A549 (cell line): Measurements from ENCODE around the gene RALGDS. TPM values are rescaled to one million over a fixed set of nuclear protein-coding genes. Genes with fewer than 3 reads are reported as not detected.

Source experiments
- ATAC-seq, 2 experiments: fragments of 200-7000 bp in 1 of 2; fragments of >200 bp in 1 of 2; cut with Nextera tagmentation in 1 of 2; cut with Tn5 transposase in 1 of 2; 3 replicates each; pipeline versions ENCODE4 v1.8.0 to v1.9.1; 2018 to 2020; ENCODE audit warnings: mild to moderate bottlenecking in 1 of 2, moderate library complexity in 1 of 2
- CTCF ChIA-PET: fragments of 300-600 bp; sonication (Branson Sonifier 250); formaldehyde crosslinking; extraction: SDS; loops from one replicate; lab custom pipeline; 2021; ENCODE audit warnings: antibody characterized with exemption, inconsistent platforms; lab: Yijun Ruan, JAX
- POLR2A ChIA-PET: fragments of 350-600 bp; formaldehyde crosslinking; extraction: SDS; loops from one replicate; lab custom pipeline; 2021; ENCODE audit warnings: antibody characterized with exemption, inconsistent platforms; lab: Yijun Ruan, JAX
- DNase-seq, 2 experiments: peaks; one replicate each; pipeline versions ENCODE4 v3.0.0 to v3.0.0-alpha.2; 2011 to 2016; ENCODE audit warnings: low read depth in 1 of 2, low spot score in 1 of 2
- FAIRE-seq: peaks from 2 replicates; lab custom pipeline; 2011; peaks lifted over from hg19 to GRCh38; lab: Jason Lieb, UNC
- H3K27ac ChIP-seq, 2 experiments: fragments of >200 bp; sonication (Bioruptor Twin); formaldehyde crosslinking; 3 replicates each; pipeline ENCODE4 v1.5.1; 2016 to 2017
- H3K4me1 ChIP-seq: fragments of >200 bp; sonication (Bioruptor Twin); formaldehyde crosslinking; 3 replicates; pipeline ENCODE4 v1.6.1; 2016
- H3K4me2 ChIP-seq: fragments of >200 bp; sonication (Bioruptor Twin); formaldehyde crosslinking; 3 replicates; pipeline ENCODE4 v1.6.1; 2016
- H3K4me3 ChIP-seq: fragments of >200 bp; sonication (Bioruptor Twin); formaldehyde crosslinking; 3 replicates; pipeline ENCODE4 v1.5.1; 2016
- H3K9me3 ChIP-seq: fragments of >200 bp; sonication (Bioruptor Twin); formaldehyde crosslinking; 3 replicates; pipeline ENCODE4 v1.6.1; 2016
- BHLHE40 ChIP-seq: IDR thresholded peaks from 2 replicates; pipeline ENCODE4 v1.6.1; 2012; ENCODE audit warnings: low read depth, low read length, inconsistent platforms
- CEBPB ChIP-seq, 2 experiments: fragments of >200 bp in 1 of 2; sonication (Bioruptor Twin) in 1 of 2; formaldehyde crosslinking in 1 of 2; IDR thresholded peaks; 2 replicates each; pipeline ENCODE4 v1.6.1; 2012 to 2016
- ESRRA ChIP-seq: fragments of 150-350 bp; IDR thresholded peaks from 2 replicates; pipeline ENCODE4 v1.6.1; 2014; ENCODE audit warnings: mild to moderate bottlenecking, low read length, borderline replicate concordance
- FOSB ChIP-seq: fragments of 250-450 bp; sonication (Bioruptor Pico); IDR thresholded peaks from 2 replicates; pipeline ENCODE4 v1.5.0; 2020; ENCODE audit warnings: mild to moderate bottlenecking, moderate library complexity
- FOXS1 ChIP-seq: fragments of 250-450 bp; sonication (Bioruptor Pico); IDR thresholded peaks from 2 replicates; pipeline ENCODE4 v1.5.0; 2020; ENCODE audit warnings: mild to moderate bottlenecking, moderate library complexity
- HDAC2 ChIP-seq: fragments of 200-600 bp; sonication (generic); IDR thresholded peaks from 2 replicates; pipeline ENCODE4 v1.6.1; 2016
- HEYL ChIP-seq: fragments of 250-450 bp; sonication (Bioruptor Pico); IDR thresholded peaks from 2 replicates; pipeline ENCODE4 v1.8.0; 2021; ENCODE audit warnings: mild to moderate bottlenecking, moderate library complexity
- HOXA7 ChIP-seq: fragments of 250-450 bp; sonication (Bioruptor Pico); IDR thresholded peaks from 2 replicates; pipeline ENCODE4 v1.5.0; 2020; ENCODE audit warnings: mild to moderate bottlenecking, moderate library complexity
- NFE2L2 ChIP-seq: fragments of 150-350 bp; conservative IDR thresholded peaks from 2 replicates; pipeline ENCODE4 v1.6.1; 2014; ENCODE audit warnings: low read length
- PHF8 ChIP-seq: fragments of 200-600 bp; sonication (generic); IDR thresholded peaks from 2 replicates; pipeline ENCODE4 v1.6.1; 2016; ENCODE audit warnings: low read depth, mild to moderate bottlenecking, antibody characterized with exemption, moderate library complexity, borderline replicate concordance
- POLR2A ChIP-seq: IDR thresholded peaks from 2 replicates; pipeline ENCODE4 v1.6.1; 2012; ENCODE audit warnings: mild to moderate bottlenecking, low read length
- POLR2AphosphoS2 ChIP-seq: conservative IDR thresholded peaks from 2 replicates; pipeline ENCODE4 v1.6.1; 2012; ENCODE audit warnings: low read length, improper control_type of control experiment, inconsistent platforms
- RFX5 ChIP-seq: fragments of 450-650 bp; IDR thresholded peaks from 2 replicates; pipeline ENCODE4 v1.7.1; 2014; ENCODE audit warnings: antibody characterized with exemption, mild to moderate bottlenecking, moderate library complexity
- TFCP2L1 ChIP-seq: fragments of 250-450 bp; sonication (Bioruptor Pico); IDR thresholded peaks from 2 replicates; pipeline ENCODE4 v1.5.0; 2021; ENCODE audit warnings: mild to moderate bottlenecking
- WGBS: methylation state at CpG from one replicate; pipeline ENCODE4 v1.1.6; 2017; ENCODE audit errors: missing lambda C conversion rate; 5-methylcytosine and 5-hydroxymethylcytosine counted together
- polyA plus RNA-seq, 4 experiments: library from polyadenylated mRNA; depleted of rRNA in 3 of 4; stranded (reverse); fragments of >200 nt; fragmentation: RNase III in 1 of 4; extraction: RNeasy Plus Mini Kit Qiagen cat#74134 plus additional on column Dnase treatment in 1 of 4; gene quantifications; 2 replicates in 3 of 4; 3 replicates in 1 of 4; pipeline ENCODE4 v1.2.3, GENCODE V29; 2011 to 2017
- TF ChIP-seq, protein P1 (sequence below): fragments of 200-600 bp; sonication (generic); IDR thresholded peaks from 2 replicates; pipeline ENCODE4 v1.6.1; 2016; ENCODE audit warnings: antibody characterized with exemption, mild to moderate bottlenecking, moderate library complexity
- TF ChIP-seq, protein P2 (sequence below): fragments of 450-650 bp; IDR thresholded peaks from 2 replicates; pipeline ENCODE4 v1.6.1; 2014; ENCODE audit warnings: antibody characterized with exemption
- TF ChIP-seq, protein P3 (sequence below): fragments of >200 bp; sonication (Bioruptor Twin); formaldehyde crosslinking; IDR thresholded peaks from 3 replicates; pipeline ENCODE4 v1.6.1; 2016
- TF ChIP-seq, protein P4 (sequence below): fragments of 150-350 bp; IDR thresholded peaks from 2 replicates; pipeline ENCODE4 v1.6.1; 2014; ENCODE audit warnings: low read depth, mild to moderate bottlenecking, low read length
- TF ChIP-seq, protein P5 (sequence below): fragments of 250-450 bp; sonication (Bioruptor Pico); IDR thresholded peaks from 2 replicates; pipeline ENCODE4 v1.5.0; 2021; ENCODE audit warnings: mild to moderate bottlenecking, moderate library complexity, borderline replicate concordance

RALGDS gene
- polyA plus RNA-seq, 2 of the 4 experiments (the other 2 are of a cell fraction), result 8.9 to 12.1 TPM

DNA sequence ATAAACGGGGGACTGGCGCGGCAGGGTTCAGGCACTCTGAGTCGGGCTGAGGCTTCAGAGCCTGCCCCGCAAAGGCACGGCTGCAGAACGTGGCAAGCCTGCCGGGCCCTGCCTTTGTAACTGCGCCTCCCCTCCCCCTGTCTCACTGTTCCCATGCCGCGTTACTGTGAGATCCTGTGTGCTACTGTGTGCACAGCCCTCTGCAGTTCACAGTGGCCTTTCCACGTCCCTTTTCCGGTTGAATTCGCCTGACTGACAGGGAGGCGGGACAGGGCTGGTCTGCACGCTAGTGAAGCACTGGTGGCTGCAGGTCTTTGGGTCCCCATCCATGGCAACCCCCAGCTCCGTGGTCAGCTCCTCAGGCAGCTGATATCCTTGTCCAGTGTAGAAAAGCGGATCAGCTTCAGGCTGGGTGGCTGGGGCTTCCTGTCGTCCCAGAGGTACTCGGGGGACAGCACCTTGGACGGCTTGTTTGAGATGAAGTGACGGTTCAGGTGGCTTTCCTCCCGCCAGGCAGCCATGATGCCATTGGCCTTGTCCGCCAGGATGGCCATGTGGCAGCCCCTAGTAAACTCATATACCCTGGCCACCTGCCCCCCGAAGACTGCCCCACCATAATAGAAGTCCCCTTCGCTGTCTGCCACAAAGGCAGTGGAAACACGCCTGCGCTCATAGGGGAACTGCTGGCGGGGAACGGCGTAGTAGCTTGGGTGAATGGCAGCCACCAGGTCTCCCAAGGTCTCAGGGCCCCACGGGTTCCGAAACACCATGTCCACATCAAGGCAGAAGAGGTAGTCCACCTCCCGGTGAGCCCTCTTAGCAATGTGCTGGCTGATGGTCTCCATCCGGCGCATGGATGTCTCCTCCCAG lies 32.4 kb upstream of the RALGDS start:
- peaks cover 5% of the 10 kb centered on the region; the same call in 1 of the 3 replicates for H3K4me1 ChIP-seq
- ATAC-seq (no peak), FAIRE-seq (no peak), DNase-seq (no peak)
- ChIA-PET POLR2A (no interaction called here), CTCF (interaction anchor here (0.9 to 39.2 kb wide), 6 partner anchors 8 to 79 kb away, joined by 3 to 1284 read pairs (median 8); partner anchors contain the start of gene RALGDS)
- WGBS, result 93% methylated on average over 24 of the region's 36 CpGs
- no peak overlapping the region for H3K27ac ChIP-seq
- no peak for TF ChIP-seq HEYL (CRISPR knock-in tag)
- TF ChIP-seq, protein P1, sequence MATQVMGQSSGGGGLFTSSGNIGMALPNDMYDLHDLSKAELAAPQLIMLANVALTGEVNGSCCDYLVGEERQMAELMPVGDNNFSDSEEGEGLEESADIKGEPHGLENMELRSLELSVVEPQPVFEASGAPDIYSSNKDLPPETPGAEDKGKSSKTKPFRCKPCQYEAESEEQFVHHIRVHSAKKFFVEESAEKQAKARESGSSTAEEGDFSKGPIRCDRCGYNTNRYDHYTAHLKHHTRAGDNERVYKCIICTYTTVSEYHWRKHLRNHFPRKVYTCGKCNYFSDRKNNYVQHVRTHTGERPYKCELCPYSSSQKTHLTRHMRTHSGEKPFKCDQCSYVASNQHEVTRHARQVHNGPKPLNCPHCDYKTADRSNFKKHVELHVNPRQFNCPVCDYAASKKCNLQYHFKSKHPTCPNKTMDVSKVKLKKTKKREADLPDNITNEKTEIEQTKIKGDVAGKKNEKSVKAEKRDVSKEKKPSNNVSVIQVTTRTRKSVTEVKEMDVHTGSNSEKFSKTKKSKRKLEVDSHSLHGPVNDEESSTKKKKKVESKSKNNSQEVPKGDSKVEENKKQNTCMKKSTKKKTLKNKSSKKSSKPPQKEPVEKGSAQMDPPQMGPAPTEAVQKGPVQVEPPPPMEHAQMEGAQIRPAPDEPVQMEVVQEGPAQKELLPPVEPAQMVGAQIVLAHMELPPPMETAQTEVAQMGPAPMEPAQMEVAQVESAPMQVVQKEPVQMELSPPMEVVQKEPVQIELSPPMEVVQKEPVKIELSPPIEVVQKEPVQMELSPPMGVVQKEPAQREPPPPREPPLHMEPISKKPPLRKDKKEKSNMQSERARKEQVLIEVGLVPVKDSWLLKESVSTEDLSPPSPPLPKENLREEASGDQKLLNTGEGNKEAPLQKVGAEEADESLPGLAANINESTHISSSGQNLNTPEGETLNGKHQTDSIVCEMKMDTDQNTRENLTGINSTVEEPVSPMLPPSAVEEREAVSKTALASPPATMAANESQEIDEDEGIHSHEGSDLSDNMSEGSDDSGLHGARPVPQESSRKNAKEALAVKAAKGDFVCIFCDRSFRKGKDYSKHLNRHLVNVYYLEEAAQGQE, result no peak
- no peak for TF ChIP-seq TFCP2L1 (CRISPR knock-in tag)
- TF ChIP-seq, protein P2, sequence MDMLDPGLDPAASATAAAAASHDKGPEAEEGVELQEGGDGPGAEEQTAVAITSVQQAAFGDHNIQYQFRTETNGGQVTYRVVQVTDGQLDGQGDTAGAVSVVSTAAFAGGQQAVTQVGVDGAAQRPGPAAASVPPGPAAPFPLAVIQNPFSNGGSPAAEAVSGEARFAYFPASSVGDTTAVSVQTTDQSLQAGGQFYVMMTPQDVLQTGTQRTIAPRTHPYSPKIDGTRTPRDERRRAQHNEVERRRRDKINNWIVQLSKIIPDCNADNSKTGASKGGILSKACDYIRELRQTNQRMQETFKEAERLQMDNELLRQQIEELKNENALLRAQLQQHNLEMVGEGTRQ, result no peak
- TF ChIP-seq POLR2AphosphoS2, result no peak
- TF ChIP-seq ESRRA, result no peak
- TF ChIP-seq, protein P3, sequence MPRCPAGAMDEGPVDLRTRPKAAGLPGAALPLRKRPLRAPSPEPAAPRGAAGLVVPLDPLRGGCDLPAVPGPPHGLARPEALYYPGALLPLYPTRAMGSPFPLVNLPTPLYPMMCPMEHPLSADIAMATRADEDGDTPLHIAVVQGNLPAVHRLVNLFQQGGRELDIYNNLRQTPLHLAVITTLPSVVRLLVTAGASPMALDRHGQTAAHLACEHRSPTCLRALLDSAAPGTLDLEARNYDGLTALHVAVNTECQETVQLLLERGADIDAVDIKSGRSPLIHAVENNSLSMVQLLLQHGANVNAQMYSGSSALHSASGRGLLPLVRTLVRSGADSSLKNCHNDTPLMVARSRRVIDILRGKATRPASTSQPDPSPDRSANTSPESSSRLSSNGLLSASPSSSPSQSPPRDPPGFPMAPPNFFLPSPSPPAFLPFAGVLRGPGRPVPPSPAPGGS, result no peak
- TF ChIP-seq BHLHE40, result no peak
- no peak for TF ChIP-seq CEBPB (IDR thresholded peaks at IDR 0.05)
- TF ChIP-seq NFE2L2, result no peak
- no peak for TF ChIP-seq FOSB (CRISPR knock-in tag)
- no peak for TF ChIP-seq PHF8
- TF ChIP-seq FOXS1 (CRISPR knock-in tag), result no peak
- TF ChIP-seq, protein P4, sequence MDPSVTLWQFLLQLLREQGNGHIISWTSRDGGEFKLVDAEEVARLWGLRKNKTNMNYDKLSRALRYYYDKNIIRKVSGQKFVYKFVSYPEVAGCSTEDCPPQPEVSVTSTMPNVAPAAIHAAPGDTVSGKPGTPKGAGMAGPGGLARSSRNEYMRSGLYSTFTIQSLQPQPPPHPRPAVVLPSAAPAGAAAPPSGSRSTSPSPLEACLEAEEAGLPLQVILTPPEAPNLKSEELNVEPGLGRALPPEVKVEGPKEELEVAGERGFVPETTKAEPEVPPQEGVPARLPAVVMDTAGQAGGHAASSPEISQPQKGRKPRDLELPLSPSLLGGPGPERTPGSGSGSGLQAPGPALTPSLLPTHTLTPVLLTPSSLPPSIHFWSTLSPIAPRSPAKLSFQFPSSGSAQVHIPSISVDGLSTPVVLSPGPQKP, result no peak
- no peak for TF ChIP-seq HDAC2
- TF ChIP-seq RFX5, result no peak
- TF ChIP-seq HOXA7 (CRISPR knock-in tag), result no peak
- TF ChIP-seq, protein P5, sequence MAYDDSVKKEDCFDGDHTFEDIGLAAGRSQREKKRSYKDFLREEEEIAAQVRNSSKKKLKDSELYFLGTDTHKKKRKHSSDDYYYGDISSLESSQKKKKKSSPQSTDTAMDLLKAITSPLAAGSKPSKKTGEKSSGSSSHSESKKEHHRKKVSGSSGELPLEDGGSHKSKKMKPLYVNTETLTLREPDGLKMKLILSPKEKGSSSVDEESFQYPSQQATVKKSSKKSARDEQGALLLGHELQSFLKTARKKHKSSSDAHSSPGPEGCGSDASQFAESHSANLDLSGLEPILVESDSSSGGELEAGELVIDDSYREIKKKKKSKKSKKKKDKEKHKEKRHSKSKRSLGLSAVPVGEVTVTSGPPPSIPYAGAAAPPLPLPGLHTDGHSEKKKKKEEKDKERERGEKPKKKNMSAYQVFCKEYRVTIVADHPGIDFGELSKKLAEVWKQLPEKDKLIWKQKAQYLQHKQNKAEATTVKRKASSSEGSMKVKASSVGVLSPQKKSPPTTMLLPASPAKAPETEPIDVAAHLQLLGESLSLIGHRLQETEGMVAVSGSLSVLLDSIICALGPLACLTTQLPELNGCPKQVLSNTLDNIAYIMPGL (CRISPR knock-in tag), result no peak
- TF ChIP-seq POLR2A, result no peak
- H3K9me3 ChIP-seq, result no peaks in the 10 kb centered on the region
- no peak overlapping the region for H3K4me2 ChIP-seq
- no peak overlapping the region for H3K4me3 ChIP-seq
